COLO668 (cell line): Measurements from ENCODE around the gene RNASEH1.

Source experiments
- DNase-seq: peaks from one replicate; lab custom pipeline; 2025; ENCODE audit not compliant: unreplicated experiment; lab: John Stamatoyannopoulos, UW

Gene RNASEH1

GRCh38 chr2:3563521-3563976 is 5.4 kb upstream of the RNASEH1 start:
- no peak for DNase-seq

DNA sequence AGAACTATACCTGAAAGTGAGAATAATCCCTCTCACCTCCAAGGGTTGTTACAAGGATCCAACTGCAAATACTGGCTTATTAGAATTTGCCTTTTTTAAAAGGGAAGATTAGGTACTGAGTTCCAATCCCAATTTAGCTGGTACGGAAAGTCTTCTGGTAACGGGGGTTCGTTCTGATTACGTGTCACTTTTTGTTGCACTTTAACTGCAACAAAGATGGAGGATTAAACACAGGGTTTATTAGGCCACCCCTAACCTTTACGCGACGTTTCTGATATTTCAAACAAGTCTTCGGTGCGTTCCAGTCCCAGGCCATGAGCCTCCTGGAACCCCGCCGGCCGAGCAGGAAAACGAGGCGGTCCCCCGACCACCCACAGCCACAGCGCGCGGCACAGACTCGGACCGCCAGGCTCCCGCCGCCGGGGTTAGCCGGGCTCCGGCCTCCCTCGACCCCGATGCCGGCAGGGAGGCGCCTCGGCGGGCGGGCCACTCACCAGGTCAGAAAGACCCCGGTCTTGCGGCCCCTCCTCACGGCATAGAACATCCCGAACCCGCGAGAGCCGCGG is 411 bp downstream of the RNASEH1 start:
- peak; percentile 60 for DNase-seq

- DNase-seq: no peak
Measured at GRCh38 chr2:3553946-3554345, 4.2 kb downstream of the RNASEH1 start.

GRCh38 chr2:3547915-3548314 is 10.2 kb downstream of the RNASEH1 start:
- no peak for DNase-seq

- DNase-seq: no peak
Measured at GRCh38 chr2:3545788-3546478, 12.2 kb downstream of the RNASEH1 start.

DNA sequence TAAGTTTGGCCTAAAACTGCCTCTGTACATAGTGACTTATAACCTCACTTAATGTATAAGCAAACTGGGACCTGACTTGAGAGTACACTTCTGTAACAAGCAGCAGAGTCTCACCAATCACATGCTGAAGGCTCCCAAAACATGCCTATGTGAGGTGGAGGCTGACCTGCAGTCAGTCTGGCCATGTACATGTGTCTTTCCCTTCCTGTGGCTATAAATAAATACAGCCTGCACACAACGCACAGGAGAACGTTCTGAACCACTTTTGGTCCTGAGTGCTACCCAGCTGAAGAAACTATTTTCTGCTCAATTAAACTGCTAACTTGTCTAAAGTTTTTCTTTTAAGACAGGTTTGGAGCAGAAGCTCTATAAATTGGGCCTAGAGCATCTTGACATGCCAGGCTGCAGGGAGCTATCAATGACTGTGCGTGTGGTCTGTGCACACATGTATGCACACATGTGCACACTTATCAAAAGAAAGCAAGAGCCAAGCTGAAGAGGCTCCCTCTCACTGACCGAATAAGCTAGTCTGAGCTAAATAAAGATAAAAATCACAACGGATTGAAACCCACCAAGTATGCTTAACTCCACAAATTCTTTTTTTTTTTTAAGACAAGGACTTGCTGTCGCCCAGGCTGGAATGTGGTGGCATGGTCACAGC is 15.0 kb downstream of the RNASEH1 start:
- DNase-seq: no peak

GRCh38 chr2:3542107-3542506 is 16.0 kb downstream of the RNASEH1 start:
- no peak for DNase-seq

GRCh38 chr2:3539836-3540235 is 18.3 kb downstream of the RNASEH1 start:
- DNase-seq: no peak

GRCh38 chr2:3536682-3537632 is 21.2 kb downstream of the RNASEH1 start:
- no peak for DNase-seq

- no peak for DNase-seq
Measured at GRCh38 chr2:3535794-3536681, 22.1 kb downstream of the RNASEH1 start.

GRCh38 chr2:3535467-3535793 is 22.7 kb downstream of the RNASEH1 start:
- no peak for DNase-seq

DNA sequence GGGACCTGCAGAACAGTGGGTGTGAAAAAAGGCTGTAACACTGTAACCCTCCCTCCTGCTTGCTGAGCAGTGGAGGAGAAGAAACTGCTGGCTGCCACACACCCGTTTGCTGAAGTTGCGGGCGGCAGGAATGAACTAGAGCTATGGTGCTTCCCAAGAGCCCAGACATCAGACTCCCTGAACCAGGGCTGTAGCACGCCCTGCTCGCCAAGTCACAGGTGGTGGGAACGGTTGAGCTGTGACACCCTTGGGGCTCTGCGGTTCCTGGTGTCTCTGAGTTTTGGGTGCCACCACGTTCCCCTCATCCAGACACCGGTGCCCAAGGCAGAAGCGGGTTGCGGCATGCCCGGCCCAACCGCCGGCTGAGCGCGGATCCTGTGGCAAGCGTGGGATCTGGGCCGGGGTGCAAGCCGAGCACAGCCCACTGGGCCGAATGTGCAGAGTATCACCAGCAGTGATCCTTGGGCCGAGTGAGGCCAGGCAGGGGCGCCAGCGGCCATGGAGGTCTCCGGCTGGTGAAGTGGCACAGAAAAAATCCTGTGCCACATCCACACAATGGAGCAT is 23.8 kb downstream of the RNASEH1 start:
- DNase-seq: no peak

- DNase-seq: no peak
Measured at GRCh38 chr2:3533836-3534235, 24.3 kb downstream of the RNASEH1 start.

- DNase-seq: no peak
Measured at GRCh38 chr2:3532941-3533340, 25.2 kb downstream of the RNASEH1 start.

DNA sequence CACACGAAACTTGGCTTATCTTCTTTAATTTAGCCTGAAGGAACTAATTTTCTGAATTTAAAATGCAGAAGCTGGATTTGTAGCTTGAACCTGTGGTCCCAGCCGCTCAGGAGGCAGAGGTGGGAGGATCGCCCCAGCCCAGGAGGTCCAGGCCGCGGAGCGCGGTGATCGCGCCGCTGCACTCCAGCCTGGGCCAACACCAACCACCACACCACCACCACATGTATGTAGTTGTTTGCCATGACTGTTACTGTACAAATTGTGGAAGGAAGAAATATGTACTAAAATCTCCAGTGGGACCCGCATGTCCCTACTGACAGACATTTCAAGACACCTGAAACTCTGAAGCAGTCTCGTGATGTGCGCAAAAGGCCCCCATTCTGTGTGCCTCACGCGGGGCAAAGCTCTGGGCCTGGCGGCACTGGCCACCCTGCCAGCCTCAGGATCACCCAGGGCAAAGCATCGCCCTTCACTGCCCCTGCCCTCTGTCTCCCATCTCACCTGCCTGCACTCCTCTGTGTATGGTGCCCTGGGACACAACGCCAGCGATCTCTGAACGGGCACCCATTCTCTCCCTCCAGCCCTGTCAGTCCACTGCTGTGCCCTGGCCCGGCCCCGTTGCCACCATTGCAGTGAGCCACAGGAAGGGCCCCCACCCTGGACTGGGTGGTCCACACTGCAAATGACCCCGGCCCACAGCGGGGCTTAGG is 28.7 kb downstream of the RNASEH1 start:
- no peak for DNase-seq

DNA sequence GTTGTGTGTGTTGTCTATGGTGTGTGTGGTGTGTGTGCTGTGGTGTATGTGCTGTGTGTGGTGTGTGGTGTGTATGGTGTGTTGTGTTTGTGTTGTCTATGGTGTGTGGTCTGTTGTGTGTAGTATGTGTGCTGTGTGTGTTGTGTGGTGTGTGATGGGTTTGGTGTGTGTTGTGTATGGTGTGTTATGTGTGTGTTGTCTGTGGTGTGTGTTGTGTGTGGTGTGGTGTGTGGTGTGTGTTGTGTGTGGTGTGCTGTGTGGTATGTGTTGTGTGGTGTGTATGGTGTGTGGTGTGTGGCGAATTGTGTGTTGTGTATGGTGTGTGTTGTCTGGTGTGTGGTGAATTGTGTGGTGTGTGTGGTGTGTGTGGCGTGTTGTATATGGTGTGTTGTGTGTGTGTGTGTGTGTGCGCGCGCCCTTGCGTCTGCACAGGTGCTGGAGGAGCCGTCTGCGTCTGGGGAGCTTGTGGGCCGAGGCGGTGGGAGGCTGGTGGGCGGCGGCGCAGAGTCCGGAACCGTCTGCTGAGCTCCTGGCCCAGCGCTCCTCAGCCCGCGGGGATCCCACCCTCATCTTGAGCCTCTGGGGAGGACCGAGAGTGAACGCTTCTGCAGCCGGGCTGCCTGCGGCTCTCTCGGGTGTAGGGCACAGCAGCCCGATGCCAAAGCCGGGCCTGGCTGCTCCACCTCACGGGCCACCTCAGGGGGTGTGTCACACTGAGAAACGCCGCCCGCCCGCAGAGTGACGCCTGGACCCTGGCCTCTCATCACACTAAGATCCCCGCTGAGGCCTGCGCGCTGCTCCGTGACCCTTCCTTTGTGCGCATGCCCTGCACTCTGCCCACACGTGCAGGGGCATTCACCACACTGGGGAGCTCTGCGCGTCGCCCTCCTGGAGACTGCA is 30.0 kb downstream of the RNASEH1 start:
- DNase-seq: no peak

DNA sequence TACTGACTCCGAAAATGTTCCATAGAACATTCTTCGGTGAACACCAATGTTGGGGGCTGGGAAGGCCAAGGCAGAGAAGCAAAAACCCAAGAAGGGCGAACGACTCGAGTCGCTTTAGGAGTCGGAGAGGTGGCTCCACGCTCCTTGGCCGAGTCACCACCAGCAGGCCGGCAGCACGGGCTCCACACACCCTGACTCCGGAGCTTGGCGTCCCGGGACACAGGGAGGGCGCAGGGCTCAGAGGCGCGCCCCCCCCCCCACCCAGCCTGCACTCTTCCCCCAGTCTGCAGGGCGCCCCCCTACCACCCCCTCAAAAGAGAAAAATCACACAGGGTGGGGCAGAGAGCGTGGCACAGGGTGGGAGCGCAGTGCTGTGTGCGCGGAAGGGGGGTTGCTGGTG is 31.3 kb downstream of the RNASEH1 start:
- DNase-seq: no peak

DNA sequence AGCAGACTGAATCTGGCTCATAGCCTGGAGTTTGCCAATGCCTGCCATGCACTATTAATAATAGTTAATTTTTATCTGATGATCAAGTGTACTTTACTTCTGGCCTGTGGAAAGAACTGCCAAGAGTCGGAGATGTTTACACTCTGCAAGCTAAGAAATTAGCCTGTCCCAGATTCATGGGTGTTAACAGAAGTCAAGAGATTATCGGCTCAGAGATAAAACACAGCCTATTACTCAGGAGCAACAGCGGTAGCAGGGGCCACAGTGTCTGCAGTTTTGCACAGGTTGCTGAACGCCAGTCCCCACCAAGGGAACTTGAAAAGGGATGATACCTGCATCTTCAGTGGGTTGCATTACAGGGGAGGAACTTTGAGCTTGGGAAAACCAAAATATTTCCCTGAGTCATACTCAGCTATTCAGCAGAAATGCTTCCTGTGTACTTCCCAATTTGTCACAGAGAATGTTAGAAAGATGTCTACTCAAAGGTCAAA is 34.5 kb downstream of the RNASEH1 start:
- DNase-seq: no peak
